MG63 (cell line): ENCODE measurements around the gene TCIRG1. TPM values are rescaled to one million over a fixed set of nuclear protein-coding genes. Genes with fewer than 3 reads are reported as not detected.

ENCODE experiments used
- DNase-seq: peaks from one replicate; pipeline ENCODE4 v3.0.0-alpha.2; 2020
- H3K27me3 ChIP-seq: fragments of 250-450 bp; sonication (Bioruptor Pico); 2 replicates; pipeline ENCODE4 v1.5.1; 2020; ENCODE audit warnings: mild to moderate bottlenecking, moderate library complexity
- H3K36me3 ChIP-seq: fragments of 250-450 bp; sonication (Bioruptor Pico); 2 replicates; pipeline ENCODE4 v1.5.1; 2020; ENCODE audit warnings: mild to moderate bottlenecking, moderate library complexity
- H3K4me3 ChIP-seq: fragments of 250-450 bp; sonication (Bioruptor Pico); 2 replicates; pipeline ENCODE4 v1.5.1; 2020; ENCODE audit warnings: mild to moderate bottlenecking, moderate library complexity
- H3K9me3 ChIP-seq: fragments of 250-450 bp; sonication (Bioruptor Pico); 2 replicates; pipeline ENCODE4 v1.5.1; 2020; ENCODE audit warnings: mild to moderate bottlenecking, moderate library complexity
- total RNA-seq: library from RNA; depleted of rRNA; stranded (reverse); fragments of >200 nt; shearing (Covaris generic); gene quantifications from 2 replicates; pipeline ENCODE4 v1.2.3, GENCODE V29; 2014; ENCODE audit warnings: low replicate concordance

The TCIRG1 gene
- total RNA-seq, 1 experiment from 2014 or later = 26.4 TPM

- Histone ChIP-seq H3K27me3 (no peaks in the 10 kb centered on the region), H3K9me3 (no peaks in the 10 kb centered on the region), H3K4me3 (peak overlapping the region; percentile 57), H3K36me3 (0 out of 2 replicates have a peak, but pooled peaks cover 4% of the 10 kb centered on the region)
- DNase-seq = peak; percentile 48
These were observed 1.5 kb downstream of the TCIRG1 start for GRCh38 chr11:68040101-68040956.

DNA sequence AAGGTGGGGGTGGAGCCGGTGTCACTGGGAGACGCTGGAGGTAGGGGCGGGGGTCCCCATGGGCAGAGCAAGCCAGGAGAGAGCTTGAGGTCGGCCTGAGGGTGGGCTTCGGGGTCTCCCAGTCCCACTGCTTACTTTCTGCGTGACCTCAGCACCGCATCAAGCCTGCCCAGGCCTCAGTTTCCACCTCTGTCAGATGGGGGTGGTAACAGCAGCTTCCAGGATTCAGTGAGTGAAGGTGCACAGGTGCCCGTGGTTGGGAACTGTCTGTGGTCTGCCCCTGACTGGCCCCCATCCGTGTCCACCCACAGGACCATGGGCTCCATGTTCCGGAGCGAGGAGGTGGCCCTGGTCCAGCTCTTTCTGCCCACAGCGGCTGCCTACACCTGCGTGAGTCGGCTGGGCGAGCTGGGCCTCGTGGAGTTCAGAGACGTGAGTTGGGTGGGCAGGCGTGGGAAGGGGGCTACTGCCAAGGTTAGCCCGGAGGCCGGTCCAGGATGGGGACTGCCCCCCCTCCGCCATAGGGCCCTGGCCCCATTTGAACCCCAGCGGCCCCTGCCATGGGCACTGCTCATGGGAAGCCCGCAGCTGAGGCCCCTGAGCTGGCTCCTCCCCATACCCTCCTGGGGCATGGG, 2.2 kb downstream of the TCIRG1 start:
- 0 out of 2 replicates have a peak, but pooled peaks cover 4% of the 10 kb centered on the region for H3K36me3 ChIP-seq
- DNase-seq = no peak
- no peaks in the 10 kb centered on the region for H3K9me3 ChIP-seq
- H3K4me3 ChIP-seq = no peak overlapping the region
- H3K27me3 ChIP-seq = no peaks in the 10 kb centered on the region

GRCh38 chr11:68041617-68042218, 2.9 kb downstream of the TCIRG1 start:
- 0 out of 2 replicates have a peak, but pooled peaks cover 4% of the 10 kb centered on the region for H3K36me3 ChIP-seq

DNA sequence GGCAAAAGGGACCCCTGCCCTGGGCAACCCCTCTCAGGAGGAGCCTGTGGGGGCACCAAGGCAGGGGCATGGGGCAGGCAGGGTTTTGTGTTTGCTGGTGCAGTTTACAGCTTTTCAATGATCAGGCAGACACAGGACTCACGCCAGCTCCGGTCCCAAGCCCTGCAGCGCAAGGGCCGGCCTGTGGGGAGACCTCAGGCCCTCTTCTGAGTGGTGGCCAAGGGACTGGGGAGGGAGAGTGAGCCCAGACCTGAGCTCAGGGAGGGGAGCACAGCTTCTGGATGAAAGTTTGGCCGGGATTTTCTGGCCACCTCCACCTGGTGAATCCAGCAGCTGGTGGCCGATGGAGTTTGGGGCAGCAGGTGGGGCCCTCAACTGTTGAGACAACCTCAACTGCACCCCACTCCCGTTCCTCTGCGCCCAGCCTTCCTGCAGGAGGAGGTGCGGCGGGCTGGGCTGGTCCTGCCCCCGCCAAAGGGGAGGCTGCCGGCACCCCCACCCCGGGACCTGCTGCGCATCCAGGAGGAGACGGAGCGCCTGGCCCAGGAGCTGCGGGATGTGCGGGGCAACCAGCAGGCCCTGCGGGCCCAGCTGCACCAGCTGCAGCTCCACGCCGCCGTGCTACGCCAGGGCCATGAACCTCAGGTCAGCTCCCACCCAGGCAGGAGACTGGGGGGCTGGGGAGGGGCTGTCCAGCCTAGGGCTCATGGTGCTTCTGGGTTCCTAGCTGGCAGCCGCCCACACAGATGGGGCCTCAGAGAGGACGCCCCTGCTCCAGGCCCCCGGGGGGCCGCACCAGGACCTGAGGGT, 3.6 kb downstream of the TCIRG1 start:
- Histone ChIP-seq H3K27me3 (no peaks in the 10 kb centered on the region), H3K36me3 (peaks cover 4% of the 10 kb centered on the region; the same call in 1 of the 2 replicates), H3K4me3 (no peak overlapping the region), H3K9me3 (no peaks in the 10 kb centered on the region)
- DNase-seq = no peak

More at GRCh38 chr11:68041617-68042218, 2.9 kb downstream of the TCIRG1 start:
- no peak overlapping the region for H3K4me3 ChIP-seq
- H3K27me3 ChIP-seq = no peaks in the 10 kb centered on the region
- no peak for DNase-seq
- H3K9me3 ChIP-seq = no peaks in the 10 kb centered on the region

GRCh38 chr11:68043029-68043348, 4.2 kb downstream of the TCIRG1 start:
- no peaks in the 10 kb centered on the region for H3K9me3 ChIP-seq
- H3K4me3 ChIP-seq = no peak overlapping the region
- H3K36me3 ChIP-seq = peaks cover 6% of the 10 kb centered on the region; the same call in 1 of the 2 replicates
- DNase-seq = no peak
- H3K27me3 ChIP-seq = no peaks in the 10 kb centered on the region

DNA sequence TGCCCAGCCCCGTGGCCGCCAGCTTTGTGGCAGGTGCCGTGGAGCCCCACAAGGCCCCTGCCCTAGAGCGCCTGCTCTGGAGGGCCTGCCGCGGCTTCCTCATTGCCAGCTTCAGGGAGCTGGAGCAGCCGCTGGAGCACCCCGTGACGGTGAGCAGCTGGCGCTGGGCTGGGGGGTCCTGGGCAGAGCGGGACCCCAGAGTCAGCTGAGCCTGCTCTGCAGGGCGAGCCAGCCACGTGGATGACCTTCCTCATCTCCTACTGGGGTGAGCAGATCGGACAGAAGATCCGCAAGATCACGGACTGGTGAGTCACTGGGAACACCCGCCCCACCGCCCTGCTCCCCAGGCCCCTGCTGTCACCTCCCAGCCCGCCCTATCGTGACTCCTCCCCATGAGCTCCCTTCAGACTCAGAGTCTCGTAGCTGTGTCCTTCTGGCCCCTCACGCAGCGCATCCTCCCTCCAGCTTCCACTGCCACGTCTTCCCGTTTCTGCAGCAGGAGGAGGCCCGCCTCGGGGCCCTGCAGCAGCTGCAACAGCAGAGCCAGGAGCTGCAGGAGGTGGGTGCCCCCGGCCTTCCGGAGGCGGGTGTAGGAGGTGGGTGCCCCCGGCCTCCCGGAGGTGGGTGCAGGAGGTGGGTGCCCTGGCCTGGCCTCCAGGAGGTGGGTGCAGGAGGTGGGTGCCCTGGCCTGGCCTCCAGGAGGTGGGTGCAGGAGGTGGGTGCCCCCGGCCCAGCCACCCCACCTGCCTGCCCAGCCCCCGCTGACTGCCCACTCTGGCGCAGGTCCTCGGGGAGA, 4.7 kb downstream of the TCIRG1 start:
- Histone ChIP-seq H3K27me3 (no peaks in the 10 kb centered on the region), H3K36me3 (peaks cover 6% of the 10 kb centered on the region; the same call in 1 of the 2 replicates), H3K9me3 (no peaks in the 10 kb centered on the region), H3K4me3 (no peak overlapping the region)
- no peak for DNase-seq

- no peak for DNase-seq
- no peaks in the 10 kb centered on the region for H3K9me3 ChIP-seq
- no peaks in the 10 kb centered on the region for H3K27me3 ChIP-seq
- H3K36me3 ChIP-seq = peaks cover 6% of the 10 kb centered on the region; the same call in 1 of the 2 replicates
- H3K4me3 ChIP-seq = no peak overlapping the region
These were observed 5.5 kb downstream of the TCIRG1 start for GRCh38 chr11:68044145-68044813.

DNA sequence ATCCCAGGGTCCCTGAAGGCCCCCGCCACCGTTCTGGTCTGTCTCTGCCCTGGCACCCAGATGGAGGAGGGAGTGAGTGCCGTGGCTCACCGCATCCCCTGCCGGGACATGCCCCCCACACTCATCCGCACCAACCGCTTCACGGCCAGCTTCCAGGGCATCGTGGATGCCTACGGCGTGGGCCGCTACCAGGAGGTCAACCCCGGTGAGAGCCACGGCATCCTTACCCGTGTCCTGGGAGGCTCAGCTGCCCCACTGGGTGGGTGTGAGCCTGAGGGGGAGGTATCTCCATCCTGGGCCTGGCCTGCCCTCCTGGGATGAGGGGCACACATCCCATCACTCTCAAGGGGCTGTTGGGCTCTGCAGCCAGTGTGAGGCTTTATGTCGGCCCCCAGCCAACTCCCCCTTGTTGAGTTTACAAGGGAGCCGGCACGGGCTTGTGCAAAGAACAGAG, 6.1 kb downstream of the TCIRG1 start:
- DNase-seq = no peak
- peaks cover 7% of the 10 kb centered on the region; the same call in 1 of the 2 replicates for H3K36me3 ChIP-seq
- no peak overlapping the region for H3K4me3 ChIP-seq
- H3K9me3 ChIP-seq = no peaks in the 10 kb centered on the region
- H3K27me3 ChIP-seq = no peaks in the 10 kb centered on the region

GRCh38 chr11:68047437-68048290, 8.8 kb downstream of the TCIRG1 start:
- H3K9me3 ChIP-seq = no peaks in the 10 kb centered on the region
- H3K36me3 ChIP-seq = peaks cover 9% of the 10 kb centered on the region
- no peaks in the 10 kb centered on the region for H3K27me3 ChIP-seq
- no peak overlapping the region for H3K4me3 ChIP-seq
- DNase-seq = no peak

DNA sequence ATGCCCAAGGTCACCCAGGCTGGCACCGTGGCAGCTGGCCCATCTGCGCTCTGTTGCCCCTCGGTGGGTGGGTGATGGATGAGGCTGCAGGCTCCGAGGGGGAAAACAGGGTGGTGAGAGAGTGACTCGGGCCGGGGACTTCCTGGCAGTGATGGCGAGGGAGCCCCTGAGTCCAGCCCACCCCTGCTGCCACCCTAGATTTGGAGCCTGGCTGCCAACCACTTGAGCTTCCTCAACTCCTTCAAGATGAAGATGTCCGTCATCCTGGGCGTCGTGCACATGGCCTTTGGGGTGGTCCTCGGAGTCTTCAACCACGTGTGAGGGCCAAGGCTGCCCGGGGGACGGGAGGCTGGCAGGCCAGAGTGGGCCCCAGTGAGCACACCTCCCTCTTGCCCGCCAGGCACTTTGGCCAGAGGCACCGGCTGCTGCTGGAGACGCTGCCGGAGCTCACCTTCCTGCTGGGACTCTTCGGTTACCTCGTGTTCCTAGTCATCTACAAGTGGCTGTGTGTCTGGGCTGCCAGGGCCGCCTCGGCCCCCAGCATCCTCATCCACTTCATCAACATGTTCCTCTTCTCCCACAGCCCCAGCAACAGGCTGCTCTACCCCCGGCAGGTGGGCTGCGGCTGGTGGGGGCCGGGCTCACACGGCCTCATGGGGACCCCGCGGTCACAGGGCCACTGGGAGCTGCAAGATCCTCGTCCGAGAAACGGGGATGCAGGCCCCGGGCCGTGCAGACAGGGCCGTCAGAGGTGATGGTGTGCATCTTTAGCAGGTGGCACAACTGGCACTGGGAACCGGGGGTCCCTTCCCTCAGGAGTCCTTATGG, 10.1 kb downstream of the TCIRG1 start:
- H3K27me3 ChIP-seq = no peaks in the 10 kb centered on the region
- H3K36me3 ChIP-seq = peaks cover 9% of the 10 kb centered on the region
- DNase-seq = no peak
- no peak overlapping the region for H3K4me3 ChIP-seq
- H3K9me3 ChIP-seq = no peaks in the 10 kb centered on the region

GRCh38 chr11:68049509-68050370, 10.9 kb downstream of the TCIRG1 start:
- Histone ChIP-seq H3K9me3 (no peaks in the 10 kb centered on the region), H3K4me3 (no peak overlapping the region), H3K27me3 (no peaks in the 10 kb centered on the region), H3K36me3 (peaks cover 7% of the 10 kb centered on the region)
- DNase-seq = no peak

DNA sequence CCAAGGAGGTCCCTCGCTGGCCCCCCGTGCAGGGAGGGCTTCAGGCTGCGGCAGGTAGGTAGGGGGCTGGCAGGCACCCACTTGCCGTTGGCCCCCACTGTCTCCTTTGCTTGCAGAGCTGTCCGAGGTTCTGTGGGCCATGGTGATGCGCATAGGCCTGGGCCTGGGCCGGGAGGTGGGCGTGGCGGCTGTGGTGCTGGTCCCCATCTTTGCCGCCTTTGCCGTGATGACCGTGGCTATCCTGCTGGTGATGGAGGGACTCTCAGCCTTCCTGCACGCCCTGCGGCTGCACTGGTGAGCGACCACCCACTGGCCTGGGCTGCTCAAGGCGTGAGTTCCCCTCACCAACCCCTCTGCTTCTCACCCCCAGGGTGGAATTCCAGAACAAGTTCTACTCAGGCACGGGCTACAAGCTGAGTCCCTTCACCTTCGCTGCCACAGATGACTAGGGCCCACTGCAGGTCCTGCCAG, 11.6 kb downstream of the TCIRG1 start:
- Histone ChIP-seq H3K27me3 (no peaks in the 10 kb centered on the region), H3K36me3 (peaks cover 5% of the 10 kb centered on the region), H3K4me3 (no peak overlapping the region), H3K9me3 (no peaks in the 10 kb centered on the region)
- no peak for DNase-seq
